ENCODE results near the gene ZNF302. TPM values are rescaled to one million over a fixed set of nuclear protein-coding genes. Genes with fewer than 3 reads are reported as not detected.
A peak's percentile ranks its signal among the peaks of the same experiment; 100 is the strongest.
"Not testable (repeated sequence)": the region's sequence is repeated elsewhere in the genome, so short reads cannot be mapped to it uniquely, and the experiment has no call there.

ZNF302 gene
- total and polyA plus RNA-seq, 11 donors: 24.3 to 37.2 (median 32.9) TPM

- Histone ChIP-seq H3K27me3 (no peaks in the 10 kb centered on the region), H3K4me3 (no peak overlapping the region), H3K27ac (no peak overlapping the region), H3K4me1 (peaks cover 0 to 29% (median 0%) of the 10 kb centered on the region in 12 donors), H3K9me3 (no peaks in the 10 kb centered on the region), H3K36me3 (no peaks in the 10 kb centered on the region)
- 94 to 96% (median 95%) methylated on average over 25 of the region's 25 CpGs for WGBS, 4 donors
- intact Hi-C loops (cut with DNase I): no loop called here
- ATAC-seq (no peak), DNase-seq (no peak)
- no peak for TF ChIP-seq POLR2A (IDR thresholded peaks at IDR 0.05)
- TF ChIP-seq, protein P1, sequence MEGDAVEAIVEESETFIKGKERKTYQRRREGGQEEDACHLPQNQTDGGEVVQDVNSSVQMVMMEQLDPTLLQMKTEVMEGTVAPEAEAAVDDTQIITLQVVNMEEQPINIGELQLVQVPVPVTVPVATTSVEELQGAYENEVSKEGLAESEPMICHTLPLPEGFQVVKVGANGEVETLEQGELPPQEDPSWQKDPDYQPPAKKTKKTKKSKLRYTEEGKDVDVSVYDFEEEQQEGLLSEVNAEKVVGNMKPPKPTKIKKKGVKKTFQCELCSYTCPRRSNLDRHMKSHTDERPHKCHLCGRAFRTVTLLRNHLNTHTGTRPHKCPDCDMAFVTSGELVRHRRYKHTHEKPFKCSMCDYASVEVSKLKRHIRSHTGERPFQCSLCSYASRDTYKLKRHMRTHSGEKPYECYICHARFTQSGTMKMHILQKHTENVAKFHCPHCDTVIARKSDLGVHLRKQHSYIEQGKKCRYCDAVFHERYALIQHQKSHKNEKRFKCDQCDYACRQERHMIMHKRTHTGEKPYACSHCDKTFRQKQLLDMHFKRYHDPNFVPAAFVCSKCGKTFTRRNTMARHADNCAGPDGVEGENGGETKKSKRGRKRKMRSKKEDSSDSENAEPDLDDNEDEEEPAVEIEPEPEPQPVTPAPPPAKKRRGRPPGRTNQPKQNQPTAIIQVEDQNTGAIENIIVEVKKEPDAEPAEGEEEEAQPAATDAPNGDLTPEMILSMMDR (IDR thresholded peaks at IDR 0.05): no peak
Measured at GRCh38 chr19:34666200-34666957, 11.1 kb upstream of the ZNF302 start.

GRCh38 chr19:34666958-34667265 is 10.6 kb upstream of the ZNF302 start:
- no peak for TF ChIP-seq POLR2A (IDR thresholded peaks at IDR 0.05)
- TF ChIP-seq, protein P1 (IDR thresholded peaks at IDR 0.05): no peak
- H3K27me3 ChIP-seq: no peaks in the 10 kb centered on the region
- 85 to 89% (median 87%) methylated on average over 9 of the region's 9 CpGs for WGBS, 4 donors
- no peak for DNase-seq
- intact Hi-C loops (cut with DNase I): no loop called here
- peak overlapping the region in 6 of 12 donors; percentile 18 to 69 (median 42) for H3K27ac ChIP-seq
- H3K9me3 ChIP-seq: no peaks in the 10 kb centered on the region
- peaks cover 0 to 29% (median 0%) of the 10 kb centered on the region in 12 donors for H3K4me1 ChIP-seq
- no peak for ATAC-seq
- no peaks in the 10 kb centered on the region for H3K36me3 ChIP-seq
- peak overlapping the region in 6 of 12 donors; percentile 40 to 52 (median 48) for H3K4me3 ChIP-seq

- intact Hi-C loops (cut with DNase I): no loop called here
- peaks cover 0 to 29% (median 0%) of the 10 kb centered on the region in 12 donors for H3K4me1 ChIP-seq
Measured at GRCh38 chr19:34667349-34668076, 10.0 kb upstream of the ZNF302 start.

GRCh38 chr19:34668077-34668689 is 9.3 kb upstream of the ZNF302 start:
- H3K36me3 ChIP-seq; DNase-seq; ATAC-seq; H3K27me3 ChIP-seq; H3K9me3 ChIP-seq; intact Hi-C loops (cut with DNase I): not testable (repeated sequence)
- Histone ChIP-seq H3K27ac (peak overlapping the region in 8 of 12 donors; percentile 18 to 69 (median 43)), H3K4me1 (peaks cover 0 to 29% (median 0%) of the 10 kb centered on the region in 12 donors), H3K4me3 (peak overlapping the region in 4 of 12 donors; percentile 40 to 52 (median 47))
- WGBS, 4 donors: 93 to 99% (median 95%) methylated on average over 3 to 36 of the region's 36 CpGs

More at GRCh38 chr19:34667349-34668076, 10.0 kb upstream of the ZNF302 start:
- TF ChIP-seq, protein P1 (IDR thresholded peaks at IDR 0.05): no peak
- no peak for TF ChIP-seq POLR2A (IDR thresholded peaks at IDR 0.05)
- peak overlapping the region in 8 of 12 donors; percentile 18 to 69 (median 43) for H3K27ac ChIP-seq
- no peaks in the 10 kb centered on the region for H3K36me3 ChIP-seq
- DNase-seq: no peak
- ATAC-seq: peak in 3 of 4 donors; percentile 45 to 52 (median 52)
- peak overlapping the region in 11 of 12 donors; percentile 11 to 52 (median 40) for H3K4me3 ChIP-seq
- H3K9me3 ChIP-seq: no peaks in the 10 kb centered on the region
- WGBS, 4 donors: 62 to 83% (median 71%) methylated on average over 12 to 17 of the region's 17 CpGs
- no peaks in the 10 kb centered on the region for H3K27me3 ChIP-seq

DNA sequence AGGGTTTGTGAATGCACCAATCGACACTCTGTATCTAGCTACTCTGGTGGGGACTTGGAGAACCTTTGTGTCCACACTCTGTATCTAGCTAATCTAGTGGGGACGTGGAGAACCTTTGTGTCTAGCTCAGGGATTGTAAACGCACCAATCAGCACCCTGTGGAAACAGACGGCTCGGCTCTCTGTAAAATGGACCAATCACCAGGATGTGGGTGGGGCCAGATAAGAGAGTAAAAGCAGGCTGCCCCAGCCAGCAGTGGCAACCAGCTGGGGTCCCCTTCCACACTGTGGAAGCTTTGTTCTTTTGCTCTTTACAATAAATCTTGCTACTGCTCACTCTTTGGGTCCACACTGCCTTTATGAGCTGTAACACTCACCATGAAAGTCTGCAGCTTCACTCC is 8.8 kb upstream of the ZNF302 start:
- intact Hi-C loops (cut with DNase I); H3K27ac ChIP-seq; H3K27me3 ChIP-seq; H3K4me3 ChIP-seq; ATAC-seq; H3K9me3 ChIP-seq; H3K36me3 ChIP-seq; DNase-seq: not testable (repeated sequence)
- WGBS, 4 donors: 76 to 89% (median 79%) methylated on average over 4 to 5 of the region's 5 CpGs
- peaks cover 0 to 29% (median 0%) of the 10 kb centered on the region in 12 donors for H3K4me1 ChIP-seq
